HG02571 (cell line): ENCODE measurements around the gene LINGO4.

Experiments
- ATAC-seq: cut with Tn5 transposase; IDR thresholded peaks from one replicate; pipeline ENCODE4 v1.9.1; 2021; ENCODE audit warnings: mild to moderate bottlenecking, moderate library complexity; ENCODE audit not compliant: unreplicated experiment

LINGO4 gene

GRCh38 chr1:151815716-151816327, 10.6 kb upstream of the LINGO4 start:
- no peak for ATAC-seq

- ATAC-seq = no peak
These were observed 9.8 kb upstream of the LINGO4 start for GRCh38 chr1:151814971-151815545.

- ATAC-seq = no peak
These were observed 9.2 kb upstream of the LINGO4 start for GRCh38 chr1:151814426-151814825.

DNA sequence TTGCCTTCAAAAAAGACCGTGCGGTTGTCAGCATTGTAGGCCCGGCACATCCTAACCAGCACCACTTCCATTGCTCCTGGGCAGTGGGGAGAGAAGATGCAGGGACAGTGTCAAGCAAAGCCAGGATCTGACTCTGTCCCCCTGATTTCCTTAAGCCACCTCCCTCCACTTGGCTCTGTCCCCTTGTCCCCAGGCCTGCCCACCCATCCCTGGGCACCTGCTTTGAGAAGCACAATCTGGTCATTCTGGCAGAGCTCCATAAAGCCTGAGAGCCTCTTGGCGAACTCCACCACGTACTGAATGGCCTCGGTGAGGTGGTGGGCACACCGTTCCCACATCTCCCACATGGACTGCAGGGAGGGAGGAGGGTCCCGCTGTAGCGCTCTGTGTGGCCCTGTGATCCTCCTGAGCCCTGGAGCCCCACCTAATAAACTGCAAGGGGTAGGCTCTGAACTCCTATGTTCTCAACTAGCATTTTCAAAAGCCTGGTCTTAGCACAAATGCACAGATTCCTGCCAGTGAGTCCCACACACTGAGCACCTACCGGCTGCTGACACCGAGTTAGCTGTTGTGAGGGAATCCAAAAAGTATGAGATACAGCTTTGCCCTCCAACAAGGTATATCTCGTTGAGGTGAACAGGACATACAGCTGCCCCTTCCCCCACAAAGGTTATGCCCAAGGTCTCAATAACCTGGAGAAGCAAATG, 8.2 kb upstream of the LINGO4 start:
- no peak for ATAC-seq

DNA sequence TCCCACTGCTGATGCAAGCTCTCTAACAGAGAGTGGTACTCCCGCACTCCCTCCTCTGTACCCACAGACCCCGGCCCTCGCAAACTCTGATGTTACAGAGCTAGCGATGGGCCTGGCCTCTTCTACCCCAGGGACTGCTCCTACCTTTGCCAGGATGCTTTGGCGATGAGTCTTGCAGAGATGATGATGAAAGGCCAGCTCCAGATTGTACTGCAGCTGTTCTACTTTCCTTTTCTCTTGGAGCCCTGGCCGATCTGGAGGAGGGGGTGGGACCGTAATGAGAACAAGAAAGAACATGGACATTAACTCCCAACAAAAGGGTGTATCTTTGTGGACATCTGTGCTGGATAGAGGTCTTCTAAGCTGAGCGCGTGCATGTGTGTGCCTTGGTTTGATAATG, 6.0 kb upstream of the LINGO4 start:
- no peak for ATAC-seq

GRCh38 chr1:151809985-151810556, 4.9 kb upstream of the LINGO4 start:
- no peak for ATAC-seq

DNA sequence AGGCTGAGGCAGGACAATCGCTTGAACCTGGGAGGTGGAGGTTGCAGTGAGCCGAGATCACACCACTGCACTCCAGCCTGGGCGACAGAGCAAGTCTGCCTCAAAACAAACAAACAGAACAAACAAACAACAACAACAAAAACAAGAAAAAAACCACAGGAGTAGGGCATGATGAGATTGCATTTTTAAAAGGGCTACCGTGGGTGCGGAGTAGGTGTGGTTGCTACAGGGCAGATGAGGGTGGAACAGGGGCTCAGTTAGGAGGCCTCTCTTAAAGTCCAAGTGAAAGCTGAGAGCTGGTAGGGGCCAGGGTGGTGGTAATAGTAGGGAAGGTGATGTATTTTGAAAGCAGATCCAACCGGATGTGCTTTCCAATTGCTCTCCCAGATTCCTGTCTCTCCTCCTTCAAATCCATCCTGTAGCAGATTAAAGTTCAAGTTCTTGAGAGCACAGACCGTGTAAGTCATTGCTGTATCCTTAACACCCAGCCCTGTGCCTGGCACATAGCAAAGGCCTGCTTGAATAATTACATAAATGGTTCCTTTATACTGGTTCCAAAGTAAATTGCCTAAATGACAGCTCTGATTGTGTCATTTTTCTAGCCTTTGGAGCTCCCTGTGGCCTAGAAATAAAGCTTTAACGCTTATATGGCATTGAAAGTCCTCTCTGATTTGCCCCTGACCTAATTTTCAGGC, 4.2 kb upstream of the LINGO4 start:
- no peak for ATAC-seq

- no peak for ATAC-seq
These were observed 2.5 kb upstream of the LINGO4 start for GRCh38 chr1:151807766-151808165.

DNA sequence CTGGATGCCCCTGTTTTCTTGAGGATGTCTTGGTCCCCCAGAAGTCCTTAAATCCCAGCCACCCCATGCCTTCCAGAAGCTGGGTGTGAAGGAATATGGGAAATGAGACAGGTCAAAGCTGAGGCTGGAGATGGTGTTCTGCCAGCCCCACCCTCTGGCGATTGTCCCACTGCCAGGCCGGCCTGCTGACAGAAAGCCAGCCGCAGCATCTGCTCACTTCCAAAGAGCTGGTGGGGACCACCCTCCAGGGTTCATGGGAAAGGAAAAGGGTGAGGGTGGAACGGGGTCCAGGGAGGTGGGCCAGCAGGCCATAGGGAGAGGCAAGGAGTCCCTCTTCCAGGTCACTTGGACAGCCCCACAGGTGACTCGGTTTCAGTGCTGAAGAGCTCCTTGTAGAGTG, 1.9 kb upstream of the LINGO4 start:
- no peak for ATAC-seq

- ATAC-seq = no peak
These were observed 951 bp upstream of the LINGO4 start for GRCh38 chr1:151806170-151806569.

DNA sequence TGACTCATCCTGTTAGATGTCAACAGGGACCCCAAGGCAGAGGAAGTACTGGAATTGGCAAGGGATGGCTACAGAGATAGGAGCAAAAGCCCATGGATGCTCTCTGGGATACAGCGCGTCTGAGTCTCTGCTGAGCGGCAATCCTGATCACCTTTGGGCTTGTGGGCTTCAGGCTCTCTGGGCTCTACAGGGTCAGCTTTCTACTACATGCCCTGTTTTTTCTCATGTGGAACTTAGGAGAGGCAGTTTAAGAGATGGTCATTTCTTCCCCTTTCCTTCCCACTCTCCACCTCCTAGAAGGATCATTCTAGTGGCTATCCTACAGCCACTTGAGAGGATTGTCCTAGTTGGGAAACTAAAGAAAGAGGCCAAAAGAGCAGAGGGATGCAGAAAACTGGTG, 1.3 kb downstream of the LINGO4 start:
- ATAC-seq = no peak

DNA sequence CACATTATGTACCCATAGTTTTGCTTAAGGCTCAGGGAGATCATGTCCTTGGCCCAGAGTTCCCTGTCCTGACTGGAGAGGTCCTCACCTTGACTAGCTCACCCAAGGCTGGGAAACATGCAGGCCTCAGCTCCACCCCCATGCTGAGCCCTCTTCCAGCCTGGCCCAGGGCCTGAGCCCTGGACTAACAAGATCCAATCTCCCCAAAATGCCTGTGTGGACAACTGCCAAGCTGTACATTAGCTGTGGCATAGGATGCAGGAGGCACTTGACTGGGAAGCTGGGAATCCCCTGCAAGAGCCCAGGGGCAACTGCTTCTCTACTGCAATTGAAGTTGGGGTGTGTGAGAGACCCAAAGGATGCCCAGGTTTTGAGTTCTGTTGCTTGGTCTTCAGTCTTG, 2.1 kb downstream of the LINGO4 start:
- ATAC-seq = no peak

- ATAC-seq = no peak
These were observed 2.8 kb downstream of the LINGO4 start for GRCh38 chr1:151802372-151802771.

DNA sequence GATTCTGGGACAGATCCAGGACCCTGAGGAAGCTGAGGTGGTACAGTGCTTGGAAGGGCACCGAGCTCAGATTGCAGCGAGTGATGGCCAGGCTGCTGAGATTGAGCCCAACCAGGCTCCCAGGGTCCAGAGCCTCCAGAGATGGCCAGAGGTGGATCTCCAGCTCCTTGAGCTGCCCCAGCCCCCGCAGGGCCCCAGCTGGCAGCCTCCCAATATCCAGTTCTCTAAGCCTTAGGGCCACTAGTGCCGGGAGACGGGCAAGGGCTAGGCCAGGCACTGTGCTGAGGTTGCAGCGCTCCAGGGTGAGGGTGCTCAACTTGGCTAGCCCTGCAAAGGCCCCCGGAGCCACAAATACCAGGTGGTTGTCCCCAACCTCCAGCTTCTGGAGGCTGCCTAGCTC, 3.4 kb downstream of the LINGO4 start:
- ATAC-seq = no peak

GRCh38 chr1:151801310-151801820, 3.9 kb downstream of the LINGO4 start:
- ATAC-seq = no peak

- ATAC-seq = no peak
These were observed 4.4 kb downstream of the LINGO4 start for GRCh38 chr1:151800830-151801229.

GRCh38 chr1:151799179-151800022, 5.8 kb downstream of the LINGO4 start:
- ATAC-seq = no peak

DNA sequence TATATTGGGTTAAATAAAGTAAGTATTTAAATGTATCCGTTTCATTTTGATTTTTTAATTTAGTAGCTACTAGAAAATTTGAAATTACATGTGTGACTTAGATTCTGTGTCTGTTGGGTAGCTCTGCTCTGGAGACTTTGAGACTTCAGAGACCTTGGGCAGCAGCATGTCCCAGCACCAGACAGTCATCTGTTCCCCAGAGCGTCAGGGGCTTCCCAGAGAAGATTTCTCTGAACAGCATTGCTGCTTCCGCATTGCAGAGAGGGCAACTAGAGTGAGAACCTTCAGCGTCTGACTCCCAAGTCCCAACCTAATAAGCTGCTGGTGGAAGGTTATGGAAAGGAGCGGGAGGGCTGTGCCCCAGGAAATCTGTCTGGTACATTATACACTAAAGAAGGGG, 6.6 kb downstream of the LINGO4 start:
- ATAC-seq = no peak

- peak; percentile 3 for ATAC-seq
These were observed 14.1 kb downstream of the LINGO4 start for GRCh38 chr1:151790940-151791651.
